HCT116 (cell line): ENCODE data around the gene GAL3ST2. TPM values are rescaled to one million over a fixed set of nuclear protein-coding genes. Genes with fewer than 3 reads are reported as not detected.

Experiments
- ATAC-seq: fragments of 200-7000 bp; cut with Tn5 transposase; 2 replicates; pipeline ENCODE4 v1.9.1; 2020; ENCODE audit warnings: mild to moderate bottlenecking, moderate library complexity
- BruUV-seq: library from RNA; stranded (reverse); fragments of 400-500 nt; replicated peaks from 2 replicates; lab custom pipeline; 2021; lab: Mats Ljungman, UMichigan
- CTCF ChIA-PET: fragments of 300-600 bp; sonication (Branson Sonifier 250); formaldehyde crosslinking; loops from one replicate; lab custom pipeline; 2021; ENCODE audit warnings: antibody characterized with exemption; lab: Charles Lee
- POLR2A ChIA-PET: fragments of 300-600, 350-600 bp; sonication (Branson Sonifier 250); formaldehyde crosslinking; loops from one replicate; lab custom pipeline; 2021; ENCODE audit warnings: antibody characterized with exemption; lab: Charles Lee
- RAD21 ChIA-PET, 2 experiments: fragments of 300-600 bp; sonication (Branson Sonifier 250); formaldehyde crosslinking; loops; one replicate each; lab custom pipeline; 2023; ENCODE audit warnings: low total read pairs in 2 of 2; ENCODE audit not compliant: uncharacterized antibody in 2 of 2, unreplicated experiment in 2 of 2, low non-redundant PET in 1 of 2; lab: Charles Lee
- DNase-seq: peaks from one replicate; pipeline ENCODE4 v3.0.0-alpha.2; 2010; ENCODE audit warnings: low read depth, low spot score
- H2AFZ ChIP-seq: fragments of 200-600 bp; shearing (Covaris generic), sonication (generic); 2 replicates; pipeline ENCODE4 v1.6.1; 2017; ENCODE audit warnings: low read depth, mixed run types, mixed read lengths, antibody characterized with exemption, low read length; ENCODE audit not compliant: poor library complexity, severe bottlenecking
- H3K27ac ChIP-seq: 2 replicates; pipeline ENCODE4 v1.5.1; 2012; ENCODE audit warnings: low read depth, low read length
- H3K27me3 ChIP-seq: fragments of 200-600 bp; sonication (generic); 2 replicates; pipeline ENCODE4 v1.6.1; 2016; ENCODE audit warnings: mixed run types, low read length, mixed read lengths; ENCODE audit not compliant: insufficient read depth
- H3K36me3 ChIP-seq, 2 experiments: fragments of 200-500 bp in 1 of 2; fragments of 200-600 bp in 1 of 2; sonication (Bioruptor generic) in 1 of 2; sonication (generic) in 1 of 2; 2 replicates each; pipeline versions ENCODE4 v1.5.1 to v1.6.1; 2014 to 2016; ENCODE audit warnings: low read length in 2 of 2, inconsistent platforms in 1 of 2, mixed read lengths in 1 of 2, mixed run types in 1 of 2; ENCODE audit not compliant: insufficient read depth in 2 of 2, control insufficient read depth in 1 of 2
- H3K4me1 ChIP-seq, 2 experiments: fragments of 200-600 bp in 1 of 2; sonication (generic) in 1 of 2; 2 replicates each; pipeline versions ENCODE4 v1.5.1 to v1.6.1; 2012 to 2017; ENCODE audit warnings: low read length in 2 of 2, inconsistent platforms in 1 of 2, mild to moderate bottlenecking in 1 of 2, mixed read lengths in 1 of 2, mixed run types in 1 of 2, moderate library complexity in 1 of 2; ENCODE audit not compliant: insufficient read depth in 2 of 2, control insufficient read depth in 1 of 2
- H3K4me2 ChIP-seq: fragments of 200-600 bp; sonication (generic); 2 replicates; pipeline ENCODE4 v1.6.1; 2017; ENCODE audit warnings: mixed run types, low read length, mixed read lengths
- H3K4me3 ChIP-seq, 2 experiments: fragments of 200-600 bp in 1 of 2; sonication (generic) in 1 of 2; replicated peaks in 1 of 2; 2 replicates each; pipeline ENCODE4 v1.5.1; 2011 to 2016; ENCODE audit warnings: low read length in 2 of 2, control low read depth in 1 of 2, low read depth in 1 of 2, mild to moderate bottlenecking in 1 of 2, mixed read lengths in 1 of 2, mixed run types in 1 of 2
- H3K79me2 ChIP-seq: fragments of 200-600 bp; sonication (generic); 2 replicates; pipeline ENCODE4 v1.6.1; 2017; ENCODE audit warnings: mild to moderate bottlenecking, mixed run types, low read length, moderate library complexity, mixed read lengths; ENCODE audit not compliant: insufficient read depth
- H3K9ac ChIP-seq: fragments of 200-600 bp; sonication (generic); 2 replicates; pipeline ENCODE4 v1.6.1; 2016; ENCODE audit warnings: low read length, mixed read lengths
- H3K9me2 ChIP-seq: fragments of 200-600 bp; sonication (generic), shearing (Covaris generic); 2 replicates; pipeline ENCODE4 v1.6.1; 2017; ENCODE audit warnings: mixed run types, mild to moderate bottlenecking, moderate library complexity; ENCODE audit not compliant: insufficient read depth
- H3K9me3 ChIP-seq, 2 experiments: fragments of 200-500 bp in 1 of 2; fragments of 200-600 bp in 1 of 2; sonication (Bioruptor generic) in 1 of 2; sonication (generic) in 1 of 2; 2 replicates each; pipeline ENCODE4 v1.6.1; 2014 to 2017; ENCODE audit warnings: low read length in 2 of 2, mixed read lengths in 2 of 2, inconsistent platforms in 1 of 2, low read depth in 1 of 2, mild to moderate bottlenecking in 1 of 2, mixed run types in 1 of 2, moderate library complexity in 1 of 2; ENCODE audit not compliant: control insufficient read depth in 1 of 2, insufficient read depth in 1 of 2
- H4K20me1 ChIP-seq: fragments of 200-600 bp; sonication (generic), shearing (Covaris generic); 2 replicates; pipeline ENCODE4 v1.6.1; 2017; ENCODE audit warnings: mixed run types, mild to moderate bottlenecking, moderate library complexity; ENCODE audit not compliant: insufficient read depth
- EZH2phosphoT487 ChIP-seq: fragments of 200-600 bp; IDR thresholded peaks from 2 replicates; pipeline ENCODE4 v1.6.1; 2018; ENCODE audit warnings: antibody characterized with exemption, borderline replicate concordance
- JUND ChIP-seq: IDR thresholded peaks from 2 replicates; pipeline ENCODE4 v1.6.1; 2012
- POLR2A ChIP-seq: IDR thresholded peaks from 2 replicates; pipeline ENCODE4 v1.7.0; 2011; ENCODE audit warnings: borderline replicate concordance; ENCODE audit not compliant: insufficient read depth, insufficient read length; ENCODE audit errors: extremely low read depth
- POLR2AphosphoS5 ChIP-seq: IDR thresholded peaks from 2 replicates; pipeline ENCODE4 v1.6.1; 2011; ENCODE audit warnings: mild to moderate bottlenecking, low read depth, low read length, moderate library complexity
- SIN3A ChIP-seq: IDR thresholded peaks from 2 replicates; pipeline ENCODE4 v1.6.1; 2012; ENCODE audit warnings: low read depth
- ZFX ChIP-seq: fragments of 450-650 bp; IDR thresholded peaks from 2 replicates; pipeline ENCODE4 v1.6.1; 2017
- ZNF274 ChIP-seq: fragments of 200-500 bp; sonication (Bioruptor generic); IDR thresholded peaks from 2 replicates; pipeline ENCODE4 v1.6.1; 2014; ENCODE audit warnings: mild to moderate bottlenecking, low read depth, low read length, inconsistent platforms
- intact Hi-C: fragments of 100-400 bp; cut with micrococcal nuclease; formaldehyde crosslinking; loops from 2 replicates; pipeline ENCODE4 v1.10.0; 2022
- total RNA-seq: library from RNA; stranded (reverse); gene quantifications from one replicate; pipeline ENCODE4 v1.2.1, GENCODE V29; 2021; ENCODE audit not compliant: unreplicated experiment
- TF ChIP-seq, protein P1 (sequence below): IDR thresholded peaks from 2 replicates; pipeline ENCODE4 v1.6.1; 2011; ENCODE audit warnings: mild to moderate bottlenecking, low read length, moderate library complexity; ENCODE audit not compliant: insufficient replicate concordance; ENCODE audit errors: extremely low read depth
- TF ChIP-seq, protein P2 (sequence below), 3 experiments: fragments of 200-600 bp in 1 of 3; sonication (generic) in 1 of 3; IDR thresholded peaks in 2 of 3; conservative IDR thresholded peaks in 1 of 3; 2 replicates each; pipeline ENCODE4 v1.5.1; 2012 to 2017; ENCODE audit warnings: low read depth in 2 of 3, low read length in 2 of 3, antibody characterized with exemption in 1 of 3, borderline replicate concordance in 1 of 3, control low read depth in 1 of 3, mild to moderate bottlenecking in 1 of 3, mixed read lengths in 1 of 3, mixed run types in 1 of 3, moderate library complexity in 1 of 3; ENCODE audit not compliant: insufficient read depth in 1 of 3

Gene GAL3ST2
- total RNA-seq, 1 experiment from 2014 or later, result 0.44 TPM

DNA sequence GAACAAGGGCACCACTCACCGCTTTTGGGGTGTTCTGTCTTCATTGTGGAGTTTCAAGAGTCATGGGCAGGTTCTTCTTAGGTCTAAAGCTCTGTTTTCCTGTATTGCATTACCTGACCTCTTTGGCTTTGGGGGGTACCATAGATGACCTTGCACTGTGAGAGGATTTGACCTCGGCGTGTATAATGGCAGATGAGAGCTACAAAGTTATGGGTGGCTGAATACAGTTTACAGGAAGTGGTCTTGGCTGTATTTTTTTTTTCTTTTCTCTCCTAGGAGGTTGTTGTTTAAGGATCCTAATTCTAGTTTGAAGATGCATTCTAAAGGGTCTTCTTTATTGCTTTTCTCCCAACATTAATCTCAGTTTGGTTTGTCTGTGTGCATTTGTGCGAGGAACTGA lies 11.5 kb downstream of the GAL3ST2 start:
- no peaks in the 10 kb centered on the region for H3K79me2 ChIP-seq
- ChIA-PET CTCF (no interaction called here), RAD21 (no interaction called here)
- H3K4me1 ChIP-seq, result peaks cover 21 to 31% of the 10 kb centered on the region in 2 experiments
- no peaks in the 10 kb centered on the region for H3K27me3 ChIP-seq
- H3K4me3 ChIP-seq, result no peak overlapping the region
- H4K20me1 ChIP-seq, result no peaks in the 10 kb centered on the region
- H3K9me3 ChIP-seq, result no peaks in the 10 kb centered on the region
- H3K27ac ChIP-seq, result no peak overlapping the region
- ATAC-seq, result no peak
- H2AFZ ChIP-seq, result peak overlapping the region; percentile 60
- no peak for TF ChIP-seq POLR2A
- TF ChIP-seq, protein P1, sequence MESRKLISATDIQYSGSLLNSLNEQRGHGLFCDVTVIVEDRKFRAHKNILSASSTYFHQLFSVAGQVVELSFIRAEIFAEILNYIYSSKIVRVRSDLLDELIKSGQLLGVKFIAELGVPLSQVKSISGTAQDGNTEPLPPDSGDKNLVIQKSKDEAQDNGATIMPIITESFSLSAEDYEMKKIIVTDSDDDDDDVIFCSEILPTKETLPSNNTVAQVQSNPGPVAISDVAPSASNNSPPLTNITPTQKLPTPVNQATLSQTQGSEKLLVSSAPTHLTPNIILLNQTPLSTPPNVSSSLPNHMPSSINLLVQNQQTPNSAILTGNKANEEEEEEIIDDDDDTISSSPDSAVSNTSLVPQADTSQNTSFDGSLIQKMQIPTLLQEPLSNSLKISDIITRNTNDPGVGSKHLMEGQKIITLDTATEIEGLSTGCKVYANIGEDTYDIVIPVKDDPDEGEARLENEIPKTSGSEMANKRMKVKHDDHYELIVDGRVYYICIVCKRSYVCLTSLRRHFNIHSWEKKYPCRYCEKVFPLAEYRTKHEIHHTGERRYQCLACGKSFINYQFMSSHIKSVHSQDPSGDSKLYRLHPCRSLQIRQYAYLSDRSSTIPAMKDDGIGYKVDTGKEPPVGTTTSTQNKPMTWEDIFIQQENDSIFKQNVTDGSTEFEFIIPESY, result no peak
- no peak for TF ChIP-seq SIN3A
- TF ChIP-seq, protein P2, sequence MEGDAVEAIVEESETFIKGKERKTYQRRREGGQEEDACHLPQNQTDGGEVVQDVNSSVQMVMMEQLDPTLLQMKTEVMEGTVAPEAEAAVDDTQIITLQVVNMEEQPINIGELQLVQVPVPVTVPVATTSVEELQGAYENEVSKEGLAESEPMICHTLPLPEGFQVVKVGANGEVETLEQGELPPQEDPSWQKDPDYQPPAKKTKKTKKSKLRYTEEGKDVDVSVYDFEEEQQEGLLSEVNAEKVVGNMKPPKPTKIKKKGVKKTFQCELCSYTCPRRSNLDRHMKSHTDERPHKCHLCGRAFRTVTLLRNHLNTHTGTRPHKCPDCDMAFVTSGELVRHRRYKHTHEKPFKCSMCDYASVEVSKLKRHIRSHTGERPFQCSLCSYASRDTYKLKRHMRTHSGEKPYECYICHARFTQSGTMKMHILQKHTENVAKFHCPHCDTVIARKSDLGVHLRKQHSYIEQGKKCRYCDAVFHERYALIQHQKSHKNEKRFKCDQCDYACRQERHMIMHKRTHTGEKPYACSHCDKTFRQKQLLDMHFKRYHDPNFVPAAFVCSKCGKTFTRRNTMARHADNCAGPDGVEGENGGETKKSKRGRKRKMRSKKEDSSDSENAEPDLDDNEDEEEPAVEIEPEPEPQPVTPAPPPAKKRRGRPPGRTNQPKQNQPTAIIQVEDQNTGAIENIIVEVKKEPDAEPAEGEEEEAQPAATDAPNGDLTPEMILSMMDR (IDR thresholded peaks at IDR 0.05 in 2 of 3, conservative IDR thresholded peaks at IDR 0.05 in 1 of 3; ENCODE audit: borderline replicate concordance in 1 of 3, insufficient read depth in 1 of 3, low read depth in 2 of 3, low read length in 2 of 3), result no peak
- no peak for TF ChIP-seq ZFX
- no peak for TF ChIP-seq ZNF274
- no peak for TF ChIP-seq JUND
- no peak for TF ChIP-seq EZH2phosphoT487
- no peak for TF ChIP-seq POLR2AphosphoS5
- TF ChIP-seq, all 23 proteins: peak for 0
- no peak overlapping the region for H3K9ac ChIP-seq
- no peak for DNase-seq
- POLR2A ChIA-PET, result no interaction called here
- H3K9me2 ChIP-seq, result no peaks in the 10 kb centered on the region
- intact Hi-C loops, result no loop called here
- H3K4me2 ChIP-seq, result peak overlapping the region; percentile 52
- no TSS peak for BruUV-seq
- H3K36me3 ChIP-seq, result no peaks in the 10 kb centered on the region
